CD14-positive monocyte (primary cell): Measurements from ENCODE around the gene PLA2G2C. TPM values are rescaled to one million over a fixed set of nuclear protein-coding genes. Genes with fewer than 3 reads are reported as not detected.

Experiments
- DNase-seq, 3 donors: peaks; one replicate each; pipeline ENCODE4 v3.0.0-alpha.2; 2011 to 2022
- H2AFZ ChIP-seq: 2 replicates; pipeline ENCODE4 v1.6.0; 2012; ENCODE audit warnings: mild to moderate bottlenecking, low read depth, low read length, inconsistent platforms; ENCODE audit not compliant: insufficient read depth, poor library complexity, severe bottlenecking
- H3K27ac ChIP-seq, 2 donors: 1 replicate in 1 of 2; 2 replicates in 1 of 2; pipeline ENCODE4 v1.5.1; 2012 to 2013; ENCODE audit warnings: low read length in 2 of 2, control low read depth in 1 of 2, inconsistent platforms in 1 of 2, low read depth in 1 of 2, mild to moderate bottlenecking in 1 of 2
- H3K27me3 ChIP-seq, 2 donors: one replicate each; pipeline versions ENCODE4 v1.6.0 to v1.6.1; 2011 to 2013; ENCODE audit warnings: low read length in 2 of 2; ENCODE audit not compliant: control insufficient read depth in 2 of 2, insufficient read depth in 2 of 2
- H3K36me3 ChIP-seq, 2 donors: replicated peaks in 1 of 2; 1 replicate in 1 of 2; 2 replicates in 1 of 2; pipeline versions ENCODE4 v1.5.1 to v1.6.1; 2012 to 2013; ENCODE audit warnings: low read length in 2 of 2, control low read depth in 1 of 2, inconsistent platforms in 1 of 2, mild to moderate bottlenecking in 1 of 2; ENCODE audit not compliant: insufficient read depth in 2 of 2, control insufficient read depth in 1 of 2
- H3K4me1 ChIP-seq, 2 donors: 1 replicate in 1 of 2; 2 replicates in 1 of 2; pipeline versions ENCODE4 v1.5.1 to v1.6.1; 2012 to 2013; ENCODE audit warnings: low read length in 2 of 2, control low read depth in 1 of 2, inconsistent platforms in 1 of 2, mild to moderate bottlenecking in 1 of 2, moderate library complexity in 1 of 2; ENCODE audit not compliant: insufficient read depth in 2 of 2, control insufficient read depth in 1 of 2
- H3K4me2 ChIP-seq: replicated peaks from 2 replicates; pipeline ENCODE3; 2012; ENCODE audit warnings: low read length, moderate library complexity, mild to moderate bottlenecking; ENCODE audit not compliant: poor library complexity, severe bottlenecking; ENCODE audit errors: extremely low read depth
- H3K4me3 ChIP-seq, 3 experiments: fragments of 200-600 bp in 1 of 3; sonication (generic) in 1 of 3; replicated peaks in 1 of 3; 1 replicate in 2 of 3; 2 replicates in 1 of 3; pipeline ENCODE4 v1.5.1; 2011 to 2013; ENCODE audit warnings: low read length in 3 of 3, mild to moderate bottlenecking in 3 of 3, control low read depth in 2 of 3, low read depth in 2 of 3, inconsistent platforms in 1 of 3, moderate library complexity in 1 of 3
- H3K79me2 ChIP-seq: 2 replicates; pipeline ENCODE4 v1.6.0; 2012; ENCODE audit warnings: mild to moderate bottlenecking, control low read depth, inconsistent platforms, low read length, moderate library complexity; ENCODE audit not compliant: insufficient read depth
- H3K9ac ChIP-seq: 2 replicates; pipeline ENCODE4 v1.6.0; 2017; ENCODE audit warnings: low read length, mild to moderate bottlenecking; ENCODE audit not compliant: insufficient read depth, poor library complexity, severe bottlenecking
- H3K9me3 ChIP-seq, 2 donors: replicated peaks in 1 of 2; 1 replicate in 1 of 2; 2 replicates in 1 of 2; pipeline versions ENCODE4 v1.5.1 to v1.6.1; 2012 to 2013; ENCODE audit warnings: low read length in 2 of 2, control low read depth in 1 of 2; ENCODE audit not compliant: control insufficient read depth in 1 of 2, insufficient read depth in 1 of 2
- H4K20me1 ChIP-seq: 2 replicates; pipeline ENCODE4 v1.6.0; 2012; ENCODE audit warnings: mild to moderate bottlenecking, low read length, control low read depth, moderate library complexity; ENCODE audit not compliant: insufficient read depth
- H3K27ac Mint-ChIP-seq, 7 donors: one replicate each; pipeline ENCODE4 v1.8.0; 2020; ENCODE audit warnings: mild to moderate bottlenecking in 7 of 7, mixed read lengths in 7 of 7, moderate library complexity in 6 of 7, inconsistent platforms in 2 of 7
- H3K27me3 Mint-ChIP-seq, 3 donors: one replicate each; pipeline ENCODE4 v1.8.0; 2021 to 2022; ENCODE audit warnings: low read depth in 3 of 3, mild to moderate bottlenecking in 3 of 3, mixed read lengths in 3 of 3, moderate library complexity in 3 of 3, inconsistent platforms in 1 of 3
- H3K36me3 Mint-ChIP-seq, 2 donors: one replicate each; pipeline ENCODE4 v1.8.0; 2020; ENCODE audit warnings: mixed read lengths in 2 of 2, inconsistent platforms in 1 of 2, mild to moderate bottlenecking in 1 of 2
- H3K4me1 Mint-ChIP-seq: one replicate; pipeline ENCODE4 v1.8.0; 2020; ENCODE audit warnings: mild to moderate bottlenecking, mixed read lengths
- H3K4me3 Mint-ChIP-seq, 2 donors: one replicate each; pipeline ENCODE4 v1.8.0; 2020; ENCODE audit warnings: mild to moderate bottlenecking in 2 of 2, mixed read lengths in 2 of 2, moderate library complexity in 1 of 2
- H3K9me3 Mint-ChIP-seq, 7 donors: one replicate each; pipeline ENCODE4 v1.8.0; 2020 to 2022; ENCODE audit warnings: mixed read lengths in 7 of 7, mild to moderate bottlenecking in 6 of 7, moderate library complexity in 6 of 7, inconsistent platforms in 2 of 7
- WGBS: methylation state at CpG from one replicate; pipeline ENCODE4 v1.1.5; 2013; ENCODE audit warnings: missing lambda C conversion rate; ENCODE audit not compliant: insufficient coverage; 5-methylcytosine and 5-hydroxymethylcytosine counted together
- intact Hi-C, 2 donors: fragments of 100-400 bp; cut with micrococcal nuclease; formaldehyde crosslinking; loops; one replicate each; pipeline versions ENCODE4 v1.15.0 to v1.15.1; 2023
- polyA plus RNA-seq, 3 donors: library from polyadenylated mRNA; depleted of rRNA in 1 of 3; unstranded in 2 of 3; stranded (reverse) in 1 of 3; fragments of 300-500 nt in 2 of 3; fragments of >200 nt in 1 of 3; fragmentation: Illumina TruSeq in 2 of 3; gene quantifications; 1 replicate in 2 of 3; 2 replicates in 1 of 3; pipeline ENCODE4 v1.2.3, GENCODE V29; 2012 to 2021
- TF ChIP-seq, protein P1 (sequence below): fragments of 200-600 bp; IDR thresholded peaks from one replicate; pipeline ENCODE4 v1.8.0; 2022; ENCODE audit warnings: antibody characterized with exemption, mild to moderate bottlenecking

Gene PLA2G2C
- polyA plus RNA-seq, 3 donors, result 0.07 to 0.40 TPM; not detected in 1

DNA sequence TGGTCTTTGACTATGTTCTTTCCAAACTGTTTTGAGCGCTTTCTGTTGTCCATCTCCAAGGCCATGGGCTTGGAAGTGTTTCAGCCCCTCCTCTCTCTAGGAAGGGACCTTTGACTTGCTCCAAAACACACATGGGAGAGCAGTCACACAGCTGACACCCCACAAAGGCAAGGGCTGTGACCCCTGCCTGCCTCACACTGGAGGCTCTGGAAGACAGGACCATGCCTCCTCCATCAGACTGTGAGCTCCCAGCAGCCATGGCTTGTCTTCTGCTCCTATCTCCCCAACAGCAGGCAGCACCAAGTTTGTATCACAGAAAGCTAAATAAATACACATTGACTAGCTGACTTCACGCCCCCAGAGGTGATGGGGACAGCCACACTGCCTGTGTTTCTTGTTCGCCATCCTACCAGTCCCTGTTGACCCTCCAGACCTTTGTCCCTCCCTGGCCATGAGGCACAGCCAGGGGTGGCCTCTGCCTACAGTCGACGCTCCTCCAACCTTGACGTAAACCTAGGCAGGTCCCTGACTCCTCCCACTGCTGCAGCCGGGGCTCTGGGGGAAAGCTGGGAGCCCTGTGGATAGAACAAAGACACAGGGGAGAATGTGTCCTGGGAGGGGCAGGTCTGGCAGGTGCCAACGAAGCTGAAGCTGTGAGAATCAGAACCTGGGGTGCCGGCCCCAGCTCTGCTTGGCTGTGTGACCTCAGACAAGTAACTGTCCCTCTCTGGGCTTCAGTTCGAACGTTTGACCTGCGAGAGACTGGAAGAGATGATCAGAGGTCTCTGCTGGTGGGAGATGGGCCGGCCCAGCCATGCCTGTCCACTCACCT, 42.4 kb downstream of the PLA2G2C start:
- Histone ChIP-seq H3K4me3 (no peak overlapping the region), H3K27me3 (no peaks in the 10 kb centered on the region), H4K20me1 (no peaks in the 10 kb centered on the region), H2AFZ (no peak overlapping the region), H3K36me3 (no peaks in the 10 kb centered on the region), H3K27ac (no peak overlapping the region), H3K79me2 (no peaks in the 10 kb centered on the region), H3K9me3 (no peaks in the 10 kb centered on the region), H3K4me2 (no peak overlapping the region), H3K4me1 (no peaks in the 10 kb centered on the region), H3K9ac (no peak overlapping the region)
- H3K27me3 Mint-ChIP-seq, result peaks cover 5 to 15% (median 6%) of the 10 kb centered on the region in 3 donors
- no peaks in the 10 kb centered on the region for H3K4me1 Mint-ChIP-seq
- peak overlapping the region in 2 of 7 donors; percentile 58 to 66 for H3K27ac Mint-ChIP-seq
- no peak overlapping the region for H3K4me3 Mint-ChIP-seq
- 76% methylated on average over 10 of the region's 13 CpGs for WGBS
- TF ChIP-seq, protein P1, sequence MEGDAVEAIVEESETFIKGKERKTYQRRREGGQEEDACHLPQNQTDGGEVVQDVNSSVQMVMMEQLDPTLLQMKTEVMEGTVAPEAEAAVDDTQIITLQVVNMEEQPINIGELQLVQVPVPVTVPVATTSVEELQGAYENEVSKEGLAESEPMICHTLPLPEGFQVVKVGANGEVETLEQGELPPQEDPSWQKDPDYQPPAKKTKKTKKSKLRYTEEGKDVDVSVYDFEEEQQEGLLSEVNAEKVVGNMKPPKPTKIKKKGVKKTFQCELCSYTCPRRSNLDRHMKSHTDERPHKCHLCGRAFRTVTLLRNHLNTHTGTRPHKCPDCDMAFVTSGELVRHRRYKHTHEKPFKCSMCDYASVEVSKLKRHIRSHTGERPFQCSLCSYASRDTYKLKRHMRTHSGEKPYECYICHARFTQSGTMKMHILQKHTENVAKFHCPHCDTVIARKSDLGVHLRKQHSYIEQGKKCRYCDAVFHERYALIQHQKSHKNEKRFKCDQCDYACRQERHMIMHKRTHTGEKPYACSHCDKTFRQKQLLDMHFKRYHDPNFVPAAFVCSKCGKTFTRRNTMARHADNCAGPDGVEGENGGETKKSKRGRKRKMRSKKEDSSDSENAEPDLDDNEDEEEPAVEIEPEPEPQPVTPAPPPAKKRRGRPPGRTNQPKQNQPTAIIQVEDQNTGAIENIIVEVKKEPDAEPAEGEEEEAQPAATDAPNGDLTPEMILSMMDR, result no peak
- H3K9me3 Mint-ChIP-seq, result no peaks in the 10 kb centered on the region
- DNase-seq, result no peak
- intact Hi-C loops, result no loop called here
- H3K36me3 Mint-ChIP-seq, result no peaks in the 10 kb centered on the region

DNA sequence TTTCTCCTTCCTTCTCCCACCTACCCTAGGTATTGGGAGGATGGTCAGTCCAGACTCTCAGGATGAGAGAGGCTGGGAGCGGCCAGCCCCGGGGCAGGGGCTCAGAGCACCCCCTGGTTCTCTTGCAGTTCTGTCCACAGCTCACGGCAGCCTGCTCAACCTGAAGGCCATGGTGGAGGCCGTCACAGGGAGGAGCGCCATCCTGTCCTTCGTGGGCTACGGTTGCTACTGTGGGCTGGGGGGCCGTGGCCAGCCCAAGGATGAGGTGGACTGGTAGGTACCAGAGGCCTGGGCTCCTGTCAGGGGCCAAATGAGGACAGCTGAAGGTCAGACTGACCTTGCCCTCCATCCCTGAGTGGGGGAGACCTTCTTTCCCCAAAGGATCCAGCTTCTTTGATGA, 43.0 kb downstream of the PLA2G2C start:
- Mint-ChIP-seq H3K4me1 (no peaks in the 10 kb centered on the region), H3K4me3 (no peak overlapping the region), H3K36me3 (no peaks in the 10 kb centered on the region), H3K27ac (no peak overlapping the region), H3K27me3 (peaks cover 4 to 18% (median 5%) of the 10 kb centered on the region in 3 donors), H3K9me3 (no peaks in the 10 kb centered on the region)
- Histone ChIP-seq H3K4me2 (no peak overlapping the region), H3K9me3 (no peaks in the 10 kb centered on the region), H3K36me3 (no peaks in the 10 kb centered on the region), H4K20me1 (no peaks in the 10 kb centered on the region), H3K9ac (no peak overlapping the region), H3K79me2 (no peaks in the 10 kb centered on the region), H3K4me3 (no peak overlapping the region), H2AFZ (no peak overlapping the region), H3K4me1 (no peaks in the 10 kb centered on the region), H3K27ac (no peak overlapping the region), H3K27me3 (no peaks in the 10 kb centered on the region)
- DNase-seq, result no peak
- WGBS, result 89% methylated on average over 8 of the region's 8 CpGs
- intact Hi-C loops, result no loop called here
- TF ChIP-seq, protein P1, result no peak
